Measurements from ENCODE around the gene SUN1.

Gene SUN1

GRCh38 chr7:876077-876971, 44.0 kb downstream of the SUN1 start, which contains the start of gene GET4:
Gene GET4 (plus strand): TSS chr7:876554. CDS start chr7:876646, 92 bp downstream.
- POLR2A ChIA-PET = interaction anchor here (0.6 to 0.7 kb wide), 3 partner anchors 63 to 107 kb away, joined by 3 read pairs; partner anchors contain the start of gene COX19
- CTCF ChIA-PET = interaction anchor here (0.6 to 1.4 kb wide), 5 partner anchors 17 to 100 kb away, joined by 3 to 5 read pairs (median 3); partner anchors contain the start of gene COX19
- Histone ChIP-seq H3K36me3 (ENCODE audit: control insufficient read depth in 2 of 2, insufficient read depth in 1 of 2, low read length in 2 of 2) (peaks cover 0 to 38% of the 10 kb centered on the region in 2 experiments; a peak in 1 of 3 replicates), H3K4me3 (ENCODE audit: low read depth, low read length) (peak within 1 kb of the TSS; percentile 94), H3K9me3 (ENCODE audit: control insufficient read depth, insufficient read depth, low read depth, low read length) (no peaks in the 10 kb centered on the region), H3K27ac (ENCODE audit: extremely low read depth, low read depth, low read length) (peak within 1 kb of the TSS; percentile 80), H3K4me1 (ENCODE audit: control insufficient read depth, insufficient read depth, low read length) (no peaks in the 10 kb centered on the region)
- TF ChIP-seq ZNF184 (tag by site-specific recombination; IDR thresholded peaks at IDR 0.05) (peak; percentile 39; the same call in 1 of the 2 replicates), PBX3 (CRISPR knock-in tag; IDR thresholded peaks at IDR 0.05) (peak; percentile 31), SP2 (tag by site-specific recombination; IDR thresholded peaks at IDR 0.05) (peak; percentile 21; the same call in 1 of the 2 replicates), ZSCAN16 (tag by site-specific recombination; IDR thresholded peaks at IDR 0.05) (no peak), GLI4 (tag by site-specific recombination; IDR thresholded peaks at IDR 0.05) (no peak), SCRT2 (tag by site-specific recombination; IDR thresholded peaks at IDR 0.05) (peak; percentile 100), EGR2 (tag by site-specific recombination; IDR thresholded peaks at IDR 0.05; ENCODE audit: low read depth) (no peak), TCF7L2 (IDR thresholded peaks at IDR 0.05; ENCODE audit: borderline replicate concordance, low read depth, low read length) (no peak), ZNF585B (tag by site-specific recombination; IDR thresholded peaks at IDR 0.05) (no peak), ZFP69B (tag by site-specific recombination; IDR thresholded peaks at IDR 0.05) (peak; percentile 48; the same call in 1 of the 2 replicates), ZNF677 (tag by site-specific recombination; IDR thresholded peaks at IDR 0.05) (peak; percentile 64; the same call in 1 of the 2 replicates), ZNF548 (tag by site-specific recombination; IDR thresholded peaks at IDR 0.05) (no peak), ZNF596 (tag by site-specific recombination; IDR thresholded peaks at IDR 0.05) (0 out of 2 replicates have a peak, but pooled peaks have one; percentile 34), PATZ1 (tag by site-specific recombination; IDR thresholded peaks at IDR 0.05) (peak; percentile 36), ZNF768 (tag by site-specific recombination; IDR thresholded peaks at IDR 0.05) (no peak), ZXDB (tag by site-specific recombination; IDR thresholded peaks at IDR 0.05) (peak; percentile 27; the same call in 1 of the 2 replicates), ZNF335 (tag by site-specific recombination; conservative IDR thresholded peaks at IDR 0.05) (no peak; the same call in 1 of the 2 replicates), KLF8 (tag by site-specific recombination; IDR thresholded peaks at IDR 0.05) (peak; percentile 35; the same call in 1 of the 2 replicates), ZNF623 (tag by site-specific recombination; IDR thresholded peaks at IDR 0.05) (no peak)
- TF ChIP-seq, protein P1, sequence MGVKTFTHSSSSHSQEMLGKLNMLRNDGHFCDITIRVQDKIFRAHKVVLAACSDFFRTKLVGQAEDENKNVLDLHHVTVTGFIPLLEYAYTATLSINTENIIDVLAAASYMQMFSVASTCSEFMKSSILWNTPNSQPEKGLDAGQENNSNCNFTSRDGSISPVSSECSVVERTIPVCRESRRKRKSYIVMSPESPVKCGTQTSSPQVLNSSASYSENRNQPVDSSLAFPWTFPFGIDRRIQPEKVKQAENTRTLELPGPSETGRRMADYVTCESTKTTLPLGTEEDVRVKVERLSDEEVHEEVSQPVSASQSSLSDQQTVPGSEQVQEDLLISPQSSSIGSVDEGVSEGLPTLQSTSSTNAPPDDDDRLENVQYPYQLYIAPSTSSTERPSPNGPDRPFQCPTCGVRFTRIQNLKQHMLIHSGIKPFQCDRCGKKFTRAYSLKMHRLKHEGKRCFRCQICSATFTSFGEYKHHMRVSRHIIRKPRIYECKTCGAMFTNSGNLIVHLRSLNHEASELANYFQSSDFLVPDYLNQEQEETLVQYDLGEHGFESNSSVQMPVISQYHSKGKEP (tag by site-specific recombination; IDR thresholded peaks at IDR 0.05) = peak; percentile 5; the same call in 1 of the 2 replicates
- TF ChIP-seq, protein P2, sequence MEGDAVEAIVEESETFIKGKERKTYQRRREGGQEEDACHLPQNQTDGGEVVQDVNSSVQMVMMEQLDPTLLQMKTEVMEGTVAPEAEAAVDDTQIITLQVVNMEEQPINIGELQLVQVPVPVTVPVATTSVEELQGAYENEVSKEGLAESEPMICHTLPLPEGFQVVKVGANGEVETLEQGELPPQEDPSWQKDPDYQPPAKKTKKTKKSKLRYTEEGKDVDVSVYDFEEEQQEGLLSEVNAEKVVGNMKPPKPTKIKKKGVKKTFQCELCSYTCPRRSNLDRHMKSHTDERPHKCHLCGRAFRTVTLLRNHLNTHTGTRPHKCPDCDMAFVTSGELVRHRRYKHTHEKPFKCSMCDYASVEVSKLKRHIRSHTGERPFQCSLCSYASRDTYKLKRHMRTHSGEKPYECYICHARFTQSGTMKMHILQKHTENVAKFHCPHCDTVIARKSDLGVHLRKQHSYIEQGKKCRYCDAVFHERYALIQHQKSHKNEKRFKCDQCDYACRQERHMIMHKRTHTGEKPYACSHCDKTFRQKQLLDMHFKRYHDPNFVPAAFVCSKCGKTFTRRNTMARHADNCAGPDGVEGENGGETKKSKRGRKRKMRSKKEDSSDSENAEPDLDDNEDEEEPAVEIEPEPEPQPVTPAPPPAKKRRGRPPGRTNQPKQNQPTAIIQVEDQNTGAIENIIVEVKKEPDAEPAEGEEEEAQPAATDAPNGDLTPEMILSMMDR (tag by site-specific recombination; IDR thresholded peaks at IDR 0.05) = peak; percentile 40; the same call in 1 of the 2 replicates
- TF ChIP-seq, protein P3, sequence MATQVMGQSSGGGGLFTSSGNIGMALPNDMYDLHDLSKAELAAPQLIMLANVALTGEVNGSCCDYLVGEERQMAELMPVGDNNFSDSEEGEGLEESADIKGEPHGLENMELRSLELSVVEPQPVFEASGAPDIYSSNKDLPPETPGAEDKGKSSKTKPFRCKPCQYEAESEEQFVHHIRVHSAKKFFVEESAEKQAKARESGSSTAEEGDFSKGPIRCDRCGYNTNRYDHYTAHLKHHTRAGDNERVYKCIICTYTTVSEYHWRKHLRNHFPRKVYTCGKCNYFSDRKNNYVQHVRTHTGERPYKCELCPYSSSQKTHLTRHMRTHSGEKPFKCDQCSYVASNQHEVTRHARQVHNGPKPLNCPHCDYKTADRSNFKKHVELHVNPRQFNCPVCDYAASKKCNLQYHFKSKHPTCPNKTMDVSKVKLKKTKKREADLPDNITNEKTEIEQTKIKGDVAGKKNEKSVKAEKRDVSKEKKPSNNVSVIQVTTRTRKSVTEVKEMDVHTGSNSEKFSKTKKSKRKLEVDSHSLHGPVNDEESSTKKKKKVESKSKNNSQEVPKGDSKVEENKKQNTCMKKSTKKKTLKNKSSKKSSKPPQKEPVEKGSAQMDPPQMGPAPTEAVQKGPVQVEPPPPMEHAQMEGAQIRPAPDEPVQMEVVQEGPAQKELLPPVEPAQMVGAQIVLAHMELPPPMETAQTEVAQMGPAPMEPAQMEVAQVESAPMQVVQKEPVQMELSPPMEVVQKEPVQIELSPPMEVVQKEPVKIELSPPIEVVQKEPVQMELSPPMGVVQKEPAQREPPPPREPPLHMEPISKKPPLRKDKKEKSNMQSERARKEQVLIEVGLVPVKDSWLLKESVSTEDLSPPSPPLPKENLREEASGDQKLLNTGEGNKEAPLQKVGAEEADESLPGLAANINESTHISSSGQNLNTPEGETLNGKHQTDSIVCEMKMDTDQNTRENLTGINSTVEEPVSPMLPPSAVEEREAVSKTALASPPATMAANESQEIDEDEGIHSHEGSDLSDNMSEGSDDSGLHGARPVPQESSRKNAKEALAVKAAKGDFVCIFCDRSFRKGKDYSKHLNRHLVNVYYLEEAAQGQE (tag by site-specific recombination; IDR thresholded peaks at IDR 0.05) = no peak
- TF ChIP-seq, protein P4, sequence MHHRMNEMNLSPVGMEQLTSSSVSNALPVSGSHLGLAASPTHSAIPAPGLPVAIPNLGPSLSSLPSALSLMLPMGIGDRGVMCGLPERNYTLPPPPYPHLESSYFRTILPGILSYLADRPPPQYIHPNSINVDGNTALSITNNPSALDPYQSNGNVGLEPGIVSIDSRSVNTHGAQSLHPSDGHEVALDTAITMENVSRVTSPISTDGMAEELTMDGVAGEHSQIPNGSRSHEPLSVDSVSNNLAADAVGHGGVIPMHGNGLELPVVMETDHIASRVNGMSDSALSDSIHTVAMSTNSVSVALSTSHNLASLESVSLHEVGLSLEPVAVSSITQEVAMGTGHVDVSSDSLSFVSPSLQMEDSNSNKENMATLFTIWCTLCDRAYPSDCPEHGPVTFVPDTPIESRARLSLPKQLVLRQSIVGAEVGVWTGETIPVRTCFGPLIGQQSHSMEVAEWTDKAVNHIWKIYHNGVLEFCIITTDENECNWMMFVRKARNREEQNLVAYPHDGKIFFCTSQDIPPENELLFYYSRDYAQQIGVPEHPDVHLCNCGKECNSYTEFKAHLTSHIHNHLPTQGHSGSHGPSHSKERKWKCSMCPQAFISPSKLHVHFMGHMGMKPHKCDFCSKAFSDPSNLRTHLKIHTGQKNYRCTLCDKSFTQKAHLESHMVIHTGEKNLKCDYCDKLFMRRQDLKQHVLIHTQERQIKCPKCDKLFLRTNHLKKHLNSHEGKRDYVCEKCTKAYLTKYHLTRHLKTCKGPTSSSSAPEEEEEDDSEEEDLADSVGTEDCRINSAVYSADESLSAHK (tag by site-specific recombination; IDR thresholded peaks at IDR 0.05) = peak; percentile 93

Measured in HEK293 (cell line).